GM18502 (cell line): ENCODE measurements around the gene ANKRD16.
"Not testable (repeated sequence)": the region's sequence is repeated elsewhere in the genome, so short reads cannot be mapped to it uniquely, and the experiment has no call there.

Experiments used
- ATAC-seq: cut with Tn5 transposase; IDR thresholded peaks from one replicate; pipeline ENCODE4 v1.9.1; 2021; ENCODE audit warnings: mild to moderate bottlenecking; ENCODE audit not compliant: unreplicated experiment, poor library complexity

ANKRD16 gene

DNA sequence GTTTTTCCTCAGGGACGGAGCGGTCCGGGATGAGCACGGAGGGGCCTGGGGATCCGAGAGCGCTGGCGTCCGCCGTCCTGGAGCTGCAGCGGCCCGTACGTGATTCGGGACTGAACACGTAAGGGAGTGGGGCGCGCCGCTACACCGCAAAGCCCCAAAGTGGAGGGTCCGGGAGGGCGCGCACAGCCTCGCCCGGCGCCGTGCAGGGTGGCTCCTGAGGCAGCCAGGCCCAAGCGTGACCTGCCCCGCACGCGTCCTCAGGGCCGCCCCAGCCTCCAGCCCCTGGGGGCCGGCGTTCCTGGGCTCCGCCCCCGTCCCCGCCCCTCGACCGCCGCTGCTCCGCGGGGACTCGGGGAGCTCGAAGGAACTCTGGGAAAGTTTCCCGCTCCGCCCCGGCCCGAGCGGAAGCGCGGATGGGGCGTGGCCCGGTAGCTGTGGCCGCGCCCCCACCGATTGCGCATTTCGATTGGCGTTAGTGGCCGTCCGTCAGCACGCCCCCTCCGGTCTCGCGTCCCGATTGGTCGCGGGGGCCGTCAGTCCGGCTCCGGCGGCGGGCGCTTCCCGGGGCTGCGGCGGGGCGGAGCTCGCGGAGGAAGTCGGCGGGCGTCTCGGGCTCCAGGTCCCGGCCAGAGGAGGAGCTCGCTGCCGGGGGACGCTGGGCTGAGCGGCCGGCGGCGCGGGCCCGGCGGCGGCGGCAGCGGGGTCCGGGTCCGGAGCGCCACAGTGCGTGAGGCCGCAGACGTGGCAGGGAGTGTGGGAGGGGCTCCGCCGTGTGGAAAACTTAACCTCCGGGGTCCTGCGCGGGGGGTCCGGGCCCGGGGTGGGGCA, at the start of gene ANKRD16, which contains the start of gene FBH1:
Gene ANKRD16 (minus strand): TSS at position 270 of the 828 bp plus-strand sequence. CDS start 539 bp downstream, outside the sequence.
Gene FBH1 (plus strand): TSS at position 620 of the 828 bp plus-strand sequence. CDS start 103 bp downstream, at position 723.
- peak; percentile 89 for ATAC-seq

GRCh38 chr10:5938291-5938690, 48.6 kb upstream of the ANKRD16 start:
- ATAC-seq = no peak

- no peak for ATAC-seq
Observed at GRCh38 chr10:5937016-5937415, 47.3 kb upstream of the ANKRD16 start.

GRCh38 chr10:5935628-5936027, 45.9 kb upstream of the ANKRD16 start:
- no peak for ATAC-seq

DNA sequence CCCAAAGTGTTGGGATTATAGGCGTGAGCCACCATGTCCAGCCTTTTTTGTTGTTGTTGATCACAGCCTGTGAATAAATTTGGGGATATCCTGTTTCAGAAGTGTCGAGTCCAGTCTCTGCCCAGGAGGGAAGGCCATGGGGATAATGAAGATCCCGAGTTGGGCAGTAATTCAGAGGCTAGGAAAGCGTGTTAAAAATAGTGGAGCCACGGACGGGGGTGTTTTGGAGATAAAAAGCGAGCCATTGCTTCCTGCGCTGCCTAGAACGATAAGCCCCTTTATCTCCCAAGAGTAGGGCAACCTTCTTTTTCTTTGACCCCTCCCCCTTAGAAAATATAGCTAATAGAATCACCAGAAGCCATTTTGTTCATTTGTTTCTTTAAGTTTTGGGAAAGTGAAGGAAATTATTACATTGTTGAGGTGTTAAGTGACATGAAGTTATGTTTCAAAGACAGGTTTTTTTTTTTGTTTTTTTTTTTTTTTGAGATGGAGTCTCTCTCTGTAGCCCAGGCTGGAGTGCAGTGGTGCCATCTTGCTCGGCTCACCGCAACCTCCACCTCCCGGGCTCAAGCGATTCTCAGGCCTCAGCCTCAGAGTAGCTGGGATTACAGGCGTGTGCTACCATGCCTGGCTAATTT, 44.3 kb upstream of the ANKRD16 start:
- ATAC-seq = no peak

GRCh38 chr10:5932345-5932744, 42.7 kb upstream of the ANKRD16 start:
- ATAC-seq = no peak

GRCh38 chr10:5930272-5930671, 40.6 kb upstream of the ANKRD16 start:
- no peak for ATAC-seq

DNA sequence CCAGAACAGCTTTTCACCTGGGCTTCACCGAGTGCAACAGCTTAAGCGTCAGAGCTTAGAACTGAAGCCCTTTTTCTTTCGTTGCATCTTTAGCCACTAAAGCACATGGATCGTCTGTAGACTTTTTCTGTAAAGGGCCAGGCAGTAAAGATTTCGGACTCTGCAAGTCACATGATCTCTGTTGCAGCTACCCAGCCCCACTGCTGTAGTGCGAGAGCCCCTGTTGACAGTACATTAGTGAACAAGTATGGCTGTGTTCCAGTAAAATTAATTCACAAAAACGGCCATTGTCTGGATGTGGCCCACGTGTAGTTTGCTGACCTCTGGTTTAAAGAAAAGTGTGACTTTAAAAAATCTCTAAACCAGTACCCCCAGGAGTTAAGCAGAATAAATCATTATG, 39.7 kb upstream of the ANKRD16 start:
- ATAC-seq = no peak

DNA sequence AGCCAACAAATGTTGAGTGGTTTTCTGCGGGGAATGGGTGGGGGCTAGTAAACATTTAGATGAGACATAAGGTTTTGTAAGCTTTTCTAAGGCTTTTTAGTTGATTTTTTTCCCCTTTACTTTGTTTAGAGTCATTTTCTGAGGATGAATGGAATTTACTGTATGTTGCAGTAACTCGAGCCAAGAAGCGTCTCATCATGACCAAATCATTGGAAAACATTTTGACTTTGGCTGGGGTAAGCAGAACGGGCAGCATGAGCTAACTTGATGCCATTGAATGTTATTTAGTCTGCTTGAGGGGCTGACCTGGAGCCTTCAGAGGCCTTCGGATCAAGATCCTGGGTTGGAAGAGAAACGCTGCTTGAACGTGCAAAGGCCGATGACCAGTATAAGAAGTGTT, 37.6 kb upstream of the ANKRD16 start:
- ATAC-seq = no peak

DNA sequence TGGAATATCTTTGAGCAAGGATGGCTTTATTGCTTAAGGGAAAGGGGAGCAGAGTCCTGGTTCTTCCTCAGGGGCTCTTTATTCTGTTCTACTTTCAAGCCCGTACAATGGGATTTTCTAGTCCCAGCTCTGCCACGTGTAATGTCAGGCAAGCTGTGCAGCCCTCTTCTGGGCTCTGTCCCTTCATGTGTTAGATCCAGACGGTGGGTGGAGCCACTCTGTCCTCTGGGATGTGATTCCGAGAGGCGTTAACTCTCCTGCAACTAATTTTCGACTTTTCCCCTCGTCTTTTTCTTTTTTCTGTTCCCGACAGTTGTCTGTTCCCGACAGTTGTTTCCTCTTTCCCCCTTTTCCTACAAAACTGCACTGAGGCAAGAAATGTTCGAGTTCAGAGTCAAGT, 35.2 kb upstream of the ANKRD16 start:
- no peak for ATAC-seq

GRCh38 chr10:5921746-5922145, 32.1 kb upstream of the ANKRD16 start:
- no peak for ATAC-seq

DNA sequence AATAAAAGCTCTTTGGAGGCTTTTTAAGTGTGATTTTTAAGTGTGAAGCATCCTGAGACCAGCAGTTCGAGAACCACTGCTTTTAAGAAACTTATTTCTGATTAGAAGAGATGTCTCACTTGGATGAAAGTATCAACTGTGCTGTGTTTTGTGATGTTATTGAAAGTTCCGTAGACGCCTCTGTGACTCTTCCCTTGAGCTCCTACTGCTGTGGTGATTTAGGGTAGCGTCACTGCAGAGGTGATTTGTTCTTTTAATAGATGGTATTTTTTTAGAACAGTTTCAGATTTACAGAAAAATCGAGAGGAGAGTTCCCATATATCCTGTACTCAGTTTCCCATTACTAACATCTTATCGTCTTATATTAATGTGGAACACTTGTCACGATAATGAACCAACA, 29.9 kb upstream of the ANKRD16 start:
- ATAC-seq = no peak

- no peak for ATAC-seq
Observed at GRCh38 chr10:5918763-5919162, 29.1 kb upstream of the ANKRD16 start.

DNA sequence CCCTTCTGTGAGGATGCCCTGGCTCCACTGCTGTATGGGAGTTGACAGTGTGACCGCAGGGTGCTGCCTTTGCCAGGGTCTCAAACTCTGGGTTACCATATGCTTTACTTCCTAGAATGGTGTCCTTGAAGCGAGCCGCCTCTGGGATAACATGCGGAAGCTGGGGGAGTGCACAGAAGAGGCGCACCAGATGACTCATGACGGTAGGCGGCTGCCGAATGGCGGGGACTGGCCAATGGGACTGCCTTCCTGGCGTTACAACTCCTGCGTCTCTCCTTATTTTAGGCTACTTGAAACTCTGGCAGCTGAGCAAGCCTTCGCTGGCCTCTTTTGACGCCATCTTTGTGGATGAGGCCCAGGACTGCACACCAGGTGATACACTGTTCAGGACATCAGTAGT, 27.6 kb upstream of the ANKRD16 start:
- no peak for ATAC-seq

DNA sequence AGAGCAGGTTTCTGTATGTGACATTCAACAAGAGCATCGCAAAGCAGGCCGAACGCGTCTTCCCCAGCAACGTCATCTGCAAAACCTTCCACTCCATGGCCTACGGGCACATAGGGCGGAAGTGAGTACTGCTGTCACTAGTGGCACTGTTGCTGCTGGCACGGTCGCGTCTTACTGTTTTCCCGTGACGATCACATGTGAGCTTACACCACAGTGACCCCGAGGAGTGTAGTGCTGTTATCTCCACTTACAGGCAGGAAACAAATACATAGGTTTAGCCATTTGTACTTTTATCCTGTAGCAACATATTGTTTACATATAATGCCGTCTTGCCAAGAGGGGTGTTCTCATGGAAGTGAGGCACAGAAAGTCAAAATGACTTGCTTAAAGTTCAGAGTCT, 25.8 kb upstream of the ANKRD16 start:
- ATAC-seq = no peak

GRCh38 chr10:5913736-5914135, 24.0 kb upstream of the ANKRD16 start:
- ATAC-seq = no peak

GRCh38 chr10:5911670-5912069, 22.0 kb upstream of the ANKRD16 start:
- ATAC-seq = no peak

- ATAC-seq = no peak
Observed at GRCh38 chr10:5910323-5911100, 20.8 kb upstream of the ANKRD16 start.

DNA sequence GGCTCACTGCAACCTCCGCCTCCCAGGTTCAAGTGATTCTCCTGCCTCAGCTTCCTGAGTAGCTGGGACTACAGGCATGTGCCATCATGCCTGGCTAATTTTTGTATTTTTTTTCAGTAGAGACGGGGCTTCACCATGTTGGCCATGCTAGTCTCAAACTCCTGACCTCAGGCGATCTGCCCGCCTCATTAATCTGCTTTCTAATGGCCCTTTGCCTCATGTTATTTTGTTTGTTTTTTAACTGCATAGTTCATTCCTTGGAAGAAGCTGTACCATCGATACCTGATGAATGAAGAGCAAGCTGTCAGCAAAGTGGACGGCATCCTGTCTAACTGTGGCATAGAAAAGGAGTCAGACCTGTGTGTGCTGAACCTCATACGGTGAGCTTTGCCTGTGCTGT, 19.0 kb upstream of the ANKRD16 start:
- not testable (repeated sequence) for ATAC-seq

DNA sequence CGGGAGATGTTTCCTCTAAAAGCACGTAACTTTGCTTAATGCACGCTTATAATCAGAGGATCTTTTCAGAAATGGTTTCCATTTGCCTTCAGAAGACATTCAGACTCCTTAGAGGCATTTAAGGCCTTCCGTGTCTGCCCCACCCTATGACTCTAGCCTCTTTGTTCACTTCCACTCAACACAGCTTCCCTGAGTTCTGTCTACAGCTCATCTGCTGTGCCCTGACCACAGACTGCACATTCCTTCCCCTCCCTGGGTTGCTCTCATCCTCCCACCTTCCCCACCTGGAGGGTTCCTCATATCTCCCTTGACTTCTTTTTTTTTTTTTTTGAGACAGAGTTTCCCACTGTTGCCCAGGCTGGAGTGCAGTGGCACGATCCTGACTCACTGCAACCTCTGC, 17.0 kb upstream of the ANKRD16 start:
- no peak for ATAC-seq
